SU-DHL-6 (cell line): ENCODE results near the gene SH3PXD2B.

Source experiments
- H2AFZ ChIP-seq: fragments of 200-600 bp; sonication (generic); 2 replicates; pipeline ENCODE4 v1.6.1; 2014; ENCODE audit warnings: low read depth, mild to moderate bottlenecking, moderate library complexity, mixed read lengths, antibody characterized with exemption, low read length; ENCODE audit not compliant: severe bottlenecking
- H3F3A ChIP-seq: fragments of 200-600 bp; shearing (Covaris generic); 2 replicates; pipeline ENCODE4 v1.6.0; 2016; ENCODE audit warnings: antibody characterized with exemption, mild to moderate bottlenecking; ENCODE audit not compliant: insufficient read depth
- H3K27ac ChIP-seq: fragments of 200-600 bp; sonication (generic); 2 replicates; pipeline ENCODE4 v1.5.1; 2016; ENCODE audit warnings: low read depth, mild to moderate bottlenecking, low read length, moderate library complexity, mixed read lengths
- H3K27me3 ChIP-seq: fragments of 200-600 bp; sonication (generic), shearing (Covaris generic); 2 replicates; pipeline ENCODE4 v1.6.0; 2014; ENCODE audit warnings: mild to moderate bottlenecking, low read length
- H3K36me3 ChIP-seq: fragments of 200-600 bp; sonication (generic); 2 replicates; pipeline ENCODE4 v1.6.1; 2014; ENCODE audit warnings: mild to moderate bottlenecking, low read length, mixed read lengths
- H3K4me2 ChIP-seq: fragments of 300-600, 200-600 bp; shearing (Covaris generic), sonication (generic); 2 replicates; pipeline ENCODE4 v1.6.0; 2014; ENCODE audit warnings: low read length, low read depth, mild to moderate bottlenecking; ENCODE audit not compliant: poor library complexity, severe bottlenecking
- H3K4me3 ChIP-seq: fragments of 200-600 bp; sonication (generic); 2 replicates; pipeline ENCODE4 v1.5.1; 2014; ENCODE audit warnings: antibody characterized with exemption, low read length, mild to moderate bottlenecking, mixed read lengths; ENCODE audit not compliant: insufficient read depth, poor library complexity, severe bottlenecking
- H3K79me2 ChIP-seq: fragments of 200-600 bp; sonication (generic); 2 replicates; pipeline ENCODE4 v1.6.1; 2014; ENCODE audit warnings: mild to moderate bottlenecking, low read length, moderate library complexity; ENCODE audit not compliant: insufficient read depth
- H3K9ac ChIP-seq: fragments of 200-600 bp; sonication (generic); 2 replicates; pipeline ENCODE4 v1.7.0; 2014; ENCODE audit warnings: mild to moderate bottlenecking, low read length
- H3K9me2 ChIP-seq: fragments of 200-600 bp; sonication (generic); replicated peaks from 2 replicates; pipeline ENCODE4 v1.6.1; 2014; ENCODE audit warnings: low read length; ENCODE audit not compliant: insufficient read depth
- H3K9me3 ChIP-seq: fragments of 200-600 bp; sonication (generic); 2 replicates; pipeline ENCODE4 v1.6.1; 2014; ENCODE audit warnings: low read length, mixed read lengths; ENCODE audit not compliant: insufficient read depth
- H4K20me1 ChIP-seq: fragments of 200-600 bp; sonication (generic); 2 replicates; pipeline ENCODE4 v1.6.1; 2014; ENCODE audit warnings: low read depth, mild to moderate bottlenecking, antibody characterized with exemption, low read length, moderate library complexity, mixed read lengths
- CTCF ChIP-seq: fragments of 200-600 bp; sonication (generic); IDR thresholded peaks from one replicate; pipeline ENCODE4 v1.5.1; 2017; ENCODE audit warnings: antibody characterized with exemption, mild to moderate bottlenecking, low read length, moderate library complexity; ENCODE audit not compliant: insufficient read depth, poor library complexity, severe bottlenecking
- EZH2phosphoT487 ChIP-seq: fragments of 200-600 bp; sonication (generic), shearing (Covaris generic); conservative IDR thresholded peaks from 2 replicates; pipeline ENCODE4 v1.6.1; 2018; ENCODE audit warnings: mild to moderate bottlenecking, antibody characterized with exemption, low read length, moderate library complexity, mixed read lengths

Gene SH3PXD2B

DNA sequence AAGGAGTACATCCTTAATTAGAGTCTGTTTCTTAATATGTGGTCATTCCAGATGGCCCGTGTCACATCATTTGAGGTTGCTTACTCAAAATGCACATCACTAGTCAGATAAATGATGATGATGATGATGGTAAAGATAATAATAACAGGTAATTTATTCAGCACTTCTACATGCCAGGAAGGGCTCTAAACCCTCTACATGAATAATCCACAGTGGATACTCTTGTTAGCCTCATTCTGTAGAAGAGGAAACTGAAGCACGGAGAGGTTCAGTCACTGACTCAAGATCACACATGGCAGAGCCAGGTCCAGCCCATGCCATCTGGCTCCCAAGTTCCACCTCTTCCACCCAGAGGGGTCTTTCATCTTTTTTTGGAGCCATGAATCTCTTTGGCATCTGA, 11.7 kb downstream of the SH3PXD2B start:
- H3K79me2 ChIP-seq = no peaks in the 10 kb centered on the region

GRCh38 chr5:172441262-172441751, 13.0 kb downstream of the SH3PXD2B start:
- Histone ChIP-seq H3K27me3 (no peaks in the 10 kb centered on the region), H3K4me2 (no peak overlapping the region), H3K9me3 (no peaks in the 10 kb centered on the region), H3K36me3 (no peaks in the 10 kb centered on the region), H3K9ac (no peak overlapping the region), H3F3A (no peaks in the 10 kb centered on the region), H3K79me2 (no peaks in the 10 kb centered on the region), H4K20me1 (no peaks in the 10 kb centered on the region), H3K4me3 (no peak overlapping the region), H3K27ac (no peak overlapping the region), H3K9me2 (no peaks in the 10 kb centered on the region), H2AFZ (no peak overlapping the region)
- TF ChIP-seq CTCF = no peak

More for the DNA sequence above, 11.7 kb downstream of the SH3PXD2B start:
- Histone ChIP-seq H3K9ac (no peak overlapping the region), H3K27ac (no peak overlapping the region), H2AFZ (no peak overlapping the region), H3K9me2 (no peaks in the 10 kb centered on the region), H3K27me3 (no peaks in the 10 kb centered on the region), H3F3A (no peaks in the 10 kb centered on the region), H3K9me3 (no peaks in the 10 kb centered on the region), H3K4me3 (no peak overlapping the region), H3K36me3 (no peaks in the 10 kb centered on the region), H4K20me1 (no peaks in the 10 kb centered on the region), H3K4me2 (no peak overlapping the region)
- TF ChIP-seq CTCF (no peak), EZH2phosphoT487 (no peak)

GRCh38 chr5:172440486-172440885, 13.8 kb downstream of the SH3PXD2B start:
- H3K27me3 ChIP-seq = no peaks in the 10 kb centered on the region
- no peaks in the 10 kb centered on the region for H3F3A ChIP-seq
- no peaks in the 10 kb centered on the region for H3K9me3 ChIP-seq
- H3K4me2 ChIP-seq = no peak overlapping the region
- H3K9ac ChIP-seq = no peak overlapping the region
- H3K36me3 ChIP-seq = no peaks in the 10 kb centered on the region
- H3K79me2 ChIP-seq = no peaks in the 10 kb centered on the region
- TF ChIP-seq EZH2phosphoT487 = no peak
- TF ChIP-seq CTCF = no peak
- H2AFZ ChIP-seq = no peak overlapping the region
- no peaks in the 10 kb centered on the region for H4K20me1 ChIP-seq
- no peaks in the 10 kb centered on the region for H3K9me2 ChIP-seq
- H3K4me3 ChIP-seq = no peak overlapping the region
- H3K27ac ChIP-seq = no peak overlapping the region
